ENCODE data around the gene TRAPPC2L.

Gene TRAPPC2L

DNA sequence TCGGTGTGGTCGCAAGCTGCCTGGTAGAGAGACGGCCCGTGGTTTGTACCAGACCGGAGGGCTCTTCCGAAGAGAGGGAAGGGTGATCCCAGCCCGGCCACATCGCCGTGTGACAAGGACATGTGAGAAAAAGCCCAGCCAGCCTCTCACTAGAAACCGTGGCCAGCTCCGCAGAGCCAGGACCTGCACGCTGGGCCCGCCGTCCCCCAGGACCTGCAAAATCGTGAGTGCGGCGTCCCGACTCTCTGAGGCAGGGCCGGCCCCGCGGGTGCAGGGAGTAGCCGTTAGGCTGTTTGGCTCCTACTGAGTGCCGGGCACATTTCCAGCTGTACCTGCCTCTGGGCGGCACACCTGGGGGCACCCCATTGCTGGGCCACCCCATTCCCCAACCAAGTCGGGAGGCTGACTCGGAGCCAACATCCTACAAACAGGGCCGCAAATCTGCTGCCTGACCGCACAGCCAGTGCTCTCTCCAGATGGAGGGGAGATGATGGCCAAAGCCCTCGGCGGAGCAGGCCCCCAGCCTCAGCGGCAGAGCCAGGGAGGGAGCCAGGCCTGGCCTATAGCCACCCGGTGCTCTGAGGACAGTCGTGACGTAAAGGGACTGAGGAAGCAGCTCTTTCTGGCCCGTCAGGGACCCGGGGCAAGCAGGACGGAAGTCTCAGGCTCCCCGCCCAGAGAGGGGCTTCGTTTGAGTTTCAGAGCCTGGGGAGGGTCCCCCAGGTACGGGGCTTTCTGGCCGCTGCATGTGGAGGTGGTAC, 43.2 kb downstream of the TRAPPC2L start:
- TF ChIP-seq, protein P1, sequence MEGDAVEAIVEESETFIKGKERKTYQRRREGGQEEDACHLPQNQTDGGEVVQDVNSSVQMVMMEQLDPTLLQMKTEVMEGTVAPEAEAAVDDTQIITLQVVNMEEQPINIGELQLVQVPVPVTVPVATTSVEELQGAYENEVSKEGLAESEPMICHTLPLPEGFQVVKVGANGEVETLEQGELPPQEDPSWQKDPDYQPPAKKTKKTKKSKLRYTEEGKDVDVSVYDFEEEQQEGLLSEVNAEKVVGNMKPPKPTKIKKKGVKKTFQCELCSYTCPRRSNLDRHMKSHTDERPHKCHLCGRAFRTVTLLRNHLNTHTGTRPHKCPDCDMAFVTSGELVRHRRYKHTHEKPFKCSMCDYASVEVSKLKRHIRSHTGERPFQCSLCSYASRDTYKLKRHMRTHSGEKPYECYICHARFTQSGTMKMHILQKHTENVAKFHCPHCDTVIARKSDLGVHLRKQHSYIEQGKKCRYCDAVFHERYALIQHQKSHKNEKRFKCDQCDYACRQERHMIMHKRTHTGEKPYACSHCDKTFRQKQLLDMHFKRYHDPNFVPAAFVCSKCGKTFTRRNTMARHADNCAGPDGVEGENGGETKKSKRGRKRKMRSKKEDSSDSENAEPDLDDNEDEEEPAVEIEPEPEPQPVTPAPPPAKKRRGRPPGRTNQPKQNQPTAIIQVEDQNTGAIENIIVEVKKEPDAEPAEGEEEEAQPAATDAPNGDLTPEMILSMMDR (IDR thresholded peaks at IDR 0.05), result no peak
- no peak for TF ChIP-seq ZFX (IDR thresholded peaks at IDR 0.05; ENCODE audit: borderline replicate concordance)
- H3K27ac ChIP-seq, result no peak overlapping the region

DNA sequence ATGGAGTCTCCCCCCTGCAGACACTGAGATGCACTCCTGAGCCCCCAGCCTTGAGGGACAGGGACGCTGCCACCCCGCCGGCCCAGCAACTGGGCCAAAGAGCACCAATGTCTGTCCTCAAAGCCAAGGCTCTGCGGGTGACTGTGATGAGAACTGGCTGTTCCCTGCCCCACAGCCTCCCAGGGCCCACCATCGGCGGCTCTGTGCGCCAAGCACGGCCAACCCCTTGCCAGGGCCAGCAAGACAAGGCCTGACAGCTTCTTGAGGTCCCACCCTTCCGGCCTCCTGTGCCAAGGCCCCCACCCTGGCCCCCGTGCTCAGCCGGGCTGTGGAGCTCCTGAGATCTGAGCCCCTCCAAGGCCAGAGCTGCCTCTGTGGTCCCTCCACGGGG, 43.7 kb downstream of the TRAPPC2L start:
- H3K27ac ChIP-seq, result no peak overlapping the region

DNA sequence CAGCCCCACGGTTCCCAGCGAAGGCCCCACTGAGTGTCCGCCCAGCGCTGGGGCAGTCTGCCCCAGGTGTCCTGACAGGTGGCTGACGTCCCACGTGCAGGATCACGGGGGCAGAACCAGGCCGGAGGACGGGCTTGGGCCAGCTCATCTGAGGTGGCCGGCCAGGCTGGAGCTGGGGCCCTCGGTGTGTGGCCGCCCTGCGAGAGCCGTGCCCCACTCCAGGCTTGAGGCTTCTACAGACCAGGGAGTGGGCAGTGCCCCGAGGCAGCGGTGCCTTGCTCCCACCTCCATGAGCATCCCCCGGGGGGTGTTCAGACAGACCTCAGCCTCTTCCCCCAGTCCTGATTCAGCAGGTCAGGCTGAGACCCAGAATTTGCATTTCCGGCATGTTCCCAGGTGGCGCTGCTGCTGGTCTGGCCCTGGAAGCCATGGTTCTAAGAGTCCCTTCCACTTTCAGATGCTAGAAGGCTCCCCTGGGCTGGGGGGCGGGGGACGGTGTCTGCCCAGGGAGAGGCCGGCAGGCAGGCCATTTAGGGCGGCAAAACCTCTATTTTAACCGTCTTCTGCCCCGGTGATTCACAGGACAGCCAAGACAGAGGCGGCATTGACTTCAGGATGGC, 44.9 kb downstream of the TRAPPC2L start:
- TF ChIP-seq ZFX (IDR thresholded peaks at IDR 0.05; ENCODE audit: borderline replicate concordance), result no peak
- TF ChIP-seq, protein P1 (IDR thresholded peaks at IDR 0.05), result 0 out of 2 replicates have a peak, but pooled peaks have one; percentile 19
- no peak overlapping the region for H3K27ac ChIP-seq

More for the DNA sequence above, 43.7 kb downstream of the TRAPPC2L start:
- TF ChIP-seq ZFX (IDR thresholded peaks at IDR 0.05; ENCODE audit: borderline replicate concordance), result no peak
- TF ChIP-seq, protein P1 (IDR thresholded peaks at IDR 0.05), result no peak

DNA sequence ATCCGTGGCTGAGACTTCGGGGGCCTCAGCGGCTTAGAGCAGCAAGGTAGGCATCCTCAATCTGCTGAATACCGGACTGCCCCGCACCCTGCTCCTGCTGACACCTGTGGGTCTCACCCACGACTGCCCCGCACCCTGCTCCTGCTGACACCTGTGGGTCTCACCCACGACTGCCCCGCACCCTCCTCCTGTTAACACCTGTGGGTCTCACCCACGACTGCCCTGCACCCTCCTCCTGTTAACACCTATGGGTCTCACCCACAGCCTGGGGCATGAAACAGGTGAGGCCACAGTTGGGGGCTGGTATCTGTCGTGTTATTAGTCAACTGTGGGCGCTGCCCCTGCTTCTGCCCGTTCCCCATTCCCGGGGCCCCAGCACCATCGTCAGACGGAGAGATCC, 45.8 kb downstream of the TRAPPC2L start:
- H3K27ac ChIP-seq, result no peak overlapping the region
- TF ChIP-seq, protein P1 (IDR thresholded peaks at IDR 0.05), result no peak
- no peak for TF ChIP-seq ZFX (IDR thresholded peaks at IDR 0.05; ENCODE audit: borderline replicate concordance)

DNA sequence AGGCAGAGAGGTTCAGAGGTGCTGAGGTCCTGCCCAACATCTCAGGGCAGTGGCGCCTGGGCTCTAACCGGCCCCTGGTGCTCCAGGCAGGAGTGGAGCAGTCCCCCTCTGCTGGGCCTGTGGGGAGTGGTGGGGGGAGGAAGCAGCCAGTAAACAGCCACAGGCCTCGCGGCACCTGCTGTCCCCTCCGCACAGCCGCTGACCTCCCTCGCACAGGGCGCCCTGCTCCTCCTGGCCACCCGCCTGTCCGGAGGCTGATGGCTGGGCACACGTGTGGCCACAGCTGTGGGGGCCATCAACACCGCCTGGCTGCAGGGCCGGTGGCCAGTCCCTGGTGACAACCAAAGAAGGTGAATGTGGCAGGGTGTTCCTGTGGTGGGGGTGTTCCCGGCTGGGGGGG, 46.3 kb downstream of the TRAPPC2L start:
- no peak for TF ChIP-seq ZFX (IDR thresholded peaks at IDR 0.05; ENCODE audit: borderline replicate concordance)
- TF ChIP-seq, protein P1 (IDR thresholded peaks at IDR 0.05), result no peak
- no peak overlapping the region for H3K27ac ChIP-seq

DNA sequence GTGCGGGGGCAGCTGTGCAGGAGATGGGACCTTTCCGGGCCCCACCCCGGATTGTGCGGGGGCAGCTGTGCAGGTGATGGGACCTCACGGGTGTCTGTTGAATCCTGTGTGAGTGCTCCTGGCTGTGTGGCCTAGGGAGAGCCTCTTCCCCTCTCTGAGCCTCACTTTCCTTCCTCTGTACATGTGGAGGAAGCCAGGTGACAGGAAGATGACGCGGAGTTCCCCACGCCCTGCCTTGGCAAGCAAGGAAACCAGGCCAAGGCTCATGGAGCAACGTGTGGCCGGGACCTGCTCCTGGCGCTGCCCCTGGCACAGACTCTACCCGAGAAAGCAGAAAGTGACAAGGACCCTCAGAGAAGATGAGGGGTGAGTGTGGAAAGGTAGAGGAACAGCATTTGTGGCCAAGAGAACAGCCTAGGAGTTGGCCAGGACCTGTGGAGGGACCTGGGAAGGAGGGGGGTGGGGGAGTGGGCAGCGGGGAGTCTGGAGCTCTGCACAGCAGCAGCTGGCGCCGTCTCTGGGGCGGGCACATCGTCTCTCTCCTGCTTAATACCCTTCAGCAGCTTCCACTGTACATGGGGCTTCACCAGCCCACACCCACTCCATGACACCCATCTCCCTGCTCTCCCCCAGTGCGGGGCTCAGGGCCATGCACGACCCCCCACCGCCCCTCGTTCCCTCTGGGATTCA, 47.9 kb downstream of the TRAPPC2L start:
- no peak for TF ChIP-seq ZFX (IDR thresholded peaks at IDR 0.05; ENCODE audit: borderline replicate concordance)
- TF ChIP-seq, protein P1 (IDR thresholded peaks at IDR 0.05), result no peak
- no peak overlapping the region for H3K27ac ChIP-seq

All from 22Rv1 (cell line).